Fibroblast of skin of left biceps (primary cell): ENCODE data around the gene FBXW7.

Source experiments
- DNase-seq, 2 experiments: peaks; one replicate each; pipeline ENCODE4 v3.0.0-alpha.2; 2013; ENCODE audit warnings: low read depth in 2 of 2

FBXW7 gene

DNA sequence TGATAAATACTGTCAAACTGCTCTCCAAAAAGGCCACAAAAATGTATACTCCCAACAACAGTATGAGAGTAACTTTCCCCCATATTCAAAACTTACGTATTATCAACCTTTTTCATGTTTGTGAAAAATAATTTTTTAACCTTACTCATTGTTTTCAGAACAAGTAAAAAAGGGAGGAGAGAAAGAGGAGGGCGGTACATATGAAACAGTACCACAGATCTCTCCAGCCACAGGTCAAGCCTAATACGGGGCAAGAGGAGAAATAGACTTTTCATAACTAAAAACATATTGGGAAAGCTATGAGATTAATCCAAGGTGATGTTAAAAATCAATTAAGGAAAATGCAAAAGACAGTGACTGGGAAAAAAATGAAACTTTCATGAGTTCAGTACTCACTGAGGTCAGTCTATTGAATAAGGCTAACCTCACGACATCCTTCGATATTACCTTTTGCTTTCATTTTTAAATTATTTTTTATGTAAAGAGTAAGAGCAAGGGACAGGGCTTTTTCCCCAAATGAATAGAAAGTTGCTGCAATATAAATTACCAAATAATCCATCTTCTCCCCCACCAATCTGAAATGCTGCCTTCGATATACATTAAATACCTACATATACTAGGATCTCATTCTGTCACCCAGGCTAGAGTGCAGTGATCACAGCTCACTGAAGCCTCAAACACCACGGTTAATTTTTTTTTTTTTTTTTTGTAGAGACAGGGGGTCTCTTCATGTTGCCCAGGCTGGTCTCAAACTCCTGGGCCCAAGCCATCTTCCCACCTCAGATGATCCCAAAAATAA, 25.3 kb downstream of the FBXW7 start:
- DNase-seq: no peak

DNA sequence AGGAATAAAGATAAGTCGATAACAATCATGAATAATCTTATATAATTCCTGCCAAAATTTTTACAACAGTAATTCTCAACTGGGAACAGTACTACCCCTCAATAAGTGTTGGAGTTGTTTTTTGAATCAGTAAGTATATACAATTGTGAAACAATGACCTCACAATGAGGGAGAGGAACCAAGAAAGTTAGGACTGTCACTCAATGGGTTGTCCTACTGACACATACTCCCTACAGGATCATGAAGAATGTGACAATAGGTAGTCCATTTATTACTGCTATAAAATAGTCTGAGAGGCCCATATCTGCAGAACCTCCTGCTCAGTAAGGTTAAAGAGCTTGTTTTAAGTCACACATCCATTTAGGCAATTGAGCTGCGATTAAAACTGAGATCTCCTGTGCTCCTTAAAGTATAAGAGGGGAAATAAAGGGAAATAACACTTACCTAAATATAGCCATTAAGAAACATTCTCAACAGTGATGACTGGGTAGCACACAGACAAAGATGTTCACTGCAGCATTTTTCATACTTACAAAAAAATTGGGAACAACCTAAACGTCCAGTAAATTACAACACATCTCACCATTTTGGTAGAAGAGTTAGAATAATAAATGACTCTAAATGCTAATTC, 26.2 kb downstream of the FBXW7 start:
- DNase-seq: no peak

GRCh38 chr4:152508818-152509217, 27.1 kb downstream of the FBXW7 start:
- no peak for DNase-seq

DNA sequence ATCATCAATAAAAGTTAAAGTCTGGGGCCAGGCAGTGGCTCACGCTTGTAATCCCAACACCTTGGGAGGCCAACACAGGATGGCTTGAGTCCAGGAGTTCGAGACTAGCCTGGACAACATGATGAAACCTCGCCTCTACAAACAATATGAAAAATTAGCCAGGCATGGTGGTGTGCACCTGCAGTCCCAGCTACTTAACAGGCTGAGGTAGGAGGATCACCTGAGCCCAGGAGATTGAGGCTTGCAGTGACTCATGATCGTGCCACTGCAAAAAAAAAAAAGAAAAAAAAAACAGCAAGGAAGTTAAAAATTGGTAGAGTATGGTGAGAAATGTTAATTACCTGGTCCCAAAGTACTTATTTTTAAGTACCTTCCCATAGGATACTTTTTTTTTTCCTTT, 27.5 kb downstream of the FBXW7 start:
- no peak for DNase-seq

DNA sequence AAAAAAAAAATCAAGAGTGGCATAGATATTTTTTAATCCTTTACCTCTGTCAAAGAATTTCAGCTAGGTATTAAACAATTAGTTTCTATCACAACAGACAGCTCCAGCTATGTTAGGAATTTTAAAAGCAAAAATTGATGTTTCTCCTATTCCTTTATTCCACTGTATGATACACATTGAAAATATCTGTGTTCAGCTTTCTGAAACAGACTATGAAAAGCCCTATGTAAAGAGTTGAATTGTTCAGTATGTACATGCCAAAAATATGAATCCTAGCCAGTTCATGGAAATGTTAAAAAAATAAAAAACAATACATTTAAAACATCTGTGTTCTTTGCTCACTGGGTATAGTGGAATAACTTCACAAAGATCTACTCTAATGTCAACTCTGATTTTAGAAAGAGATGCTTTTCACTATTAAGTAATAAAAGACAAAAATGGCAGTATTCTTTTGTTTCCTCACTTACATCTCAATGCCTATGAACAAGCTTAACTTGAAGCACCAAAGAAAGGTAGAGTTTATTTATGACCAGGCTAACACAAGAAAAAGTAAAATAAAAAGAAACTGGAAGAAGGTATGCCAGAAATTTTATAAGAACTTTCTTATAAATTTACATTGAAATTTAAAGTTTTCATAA, 32.1 kb downstream of the FBXW7 start:
- DNase-seq: peak in 1 of 2 experiments; percentile 19

DNA sequence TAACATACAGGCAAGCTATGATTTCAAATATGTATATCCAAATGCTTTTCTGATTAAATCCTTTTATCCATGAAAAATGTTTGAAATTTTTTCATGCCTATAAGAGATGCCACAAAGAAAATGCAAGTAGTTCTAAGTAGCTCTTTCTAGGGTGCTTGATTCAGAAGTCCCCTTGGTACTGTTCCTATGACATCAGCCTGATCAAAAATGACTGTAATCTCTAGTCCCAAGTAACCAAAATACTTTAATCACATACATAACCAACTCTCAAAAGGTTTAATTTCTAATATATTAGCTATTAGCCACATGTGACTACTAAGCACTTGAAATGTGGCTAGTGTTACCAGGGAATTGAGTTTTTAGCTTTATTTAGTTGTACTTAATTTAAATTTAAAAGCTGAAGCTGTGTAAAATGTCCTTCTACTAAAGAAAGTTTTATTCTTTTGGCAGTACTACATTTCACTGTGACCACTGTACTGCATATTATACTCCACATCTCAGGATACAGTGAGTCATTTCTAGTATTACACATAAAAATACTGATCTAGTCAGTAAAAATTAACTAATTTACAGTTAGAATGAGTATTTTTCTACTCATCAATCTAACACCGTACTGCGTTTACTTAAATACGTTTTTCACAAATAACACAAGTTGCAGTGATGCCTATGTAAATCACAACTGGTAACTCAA, 33.9 kb downstream of the FBXW7 start:
- no peak for DNase-seq

GRCh38 chr4:152500800-152501434, 35.0 kb downstream of the FBXW7 start:
- DNase-seq: peak; percentile 62 to 63

GRCh38 chr4:152500275-152500674, 35.6 kb downstream of the FBXW7 start:
- DNase-seq: no peak

- no peak for DNase-seq
These were observed 36.5 kb downstream of the FBXW7 start for GRCh38 chr4:152499344-152499743.

DNA sequence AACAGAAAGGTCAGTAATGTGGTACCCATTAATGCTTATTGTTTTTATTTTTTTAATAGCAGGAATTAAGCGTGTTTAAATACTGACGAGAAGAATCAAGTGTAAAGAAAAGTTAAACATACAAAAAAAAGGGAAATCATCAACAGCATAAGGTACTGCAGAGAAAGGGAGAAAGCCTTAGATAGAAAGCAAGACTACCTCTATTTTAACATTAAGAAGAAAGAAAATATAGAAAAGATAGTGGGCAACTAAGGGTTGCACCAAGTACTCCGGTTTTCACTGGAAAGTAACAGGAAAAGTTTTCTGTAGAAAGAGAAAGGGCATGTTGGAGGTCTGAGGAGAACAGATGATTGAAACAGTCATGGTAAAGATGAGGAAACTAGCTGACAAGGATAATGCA, 41.9 kb downstream of the FBXW7 start:
- DNase-seq: no peak

DNA sequence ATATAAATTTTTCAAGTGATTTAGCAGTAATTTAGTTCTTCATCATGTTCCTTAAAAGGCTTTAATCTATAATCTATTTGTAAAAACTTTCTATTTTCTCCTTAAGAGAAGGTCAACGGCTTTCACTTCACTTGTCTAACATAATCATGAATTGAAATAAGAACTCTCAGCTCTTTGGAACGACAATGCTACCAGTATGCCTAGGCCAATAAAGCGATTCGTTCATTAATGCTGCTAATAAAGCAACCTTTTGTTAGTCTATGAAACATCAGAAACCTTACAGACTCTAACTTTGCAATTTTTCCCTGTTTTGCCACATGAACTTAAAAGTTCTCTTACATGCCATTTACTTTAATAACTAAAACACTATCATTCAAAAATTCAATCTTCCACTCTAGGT, 47.6 kb downstream of the FBXW7 start:
- no peak for DNase-seq

DNA sequence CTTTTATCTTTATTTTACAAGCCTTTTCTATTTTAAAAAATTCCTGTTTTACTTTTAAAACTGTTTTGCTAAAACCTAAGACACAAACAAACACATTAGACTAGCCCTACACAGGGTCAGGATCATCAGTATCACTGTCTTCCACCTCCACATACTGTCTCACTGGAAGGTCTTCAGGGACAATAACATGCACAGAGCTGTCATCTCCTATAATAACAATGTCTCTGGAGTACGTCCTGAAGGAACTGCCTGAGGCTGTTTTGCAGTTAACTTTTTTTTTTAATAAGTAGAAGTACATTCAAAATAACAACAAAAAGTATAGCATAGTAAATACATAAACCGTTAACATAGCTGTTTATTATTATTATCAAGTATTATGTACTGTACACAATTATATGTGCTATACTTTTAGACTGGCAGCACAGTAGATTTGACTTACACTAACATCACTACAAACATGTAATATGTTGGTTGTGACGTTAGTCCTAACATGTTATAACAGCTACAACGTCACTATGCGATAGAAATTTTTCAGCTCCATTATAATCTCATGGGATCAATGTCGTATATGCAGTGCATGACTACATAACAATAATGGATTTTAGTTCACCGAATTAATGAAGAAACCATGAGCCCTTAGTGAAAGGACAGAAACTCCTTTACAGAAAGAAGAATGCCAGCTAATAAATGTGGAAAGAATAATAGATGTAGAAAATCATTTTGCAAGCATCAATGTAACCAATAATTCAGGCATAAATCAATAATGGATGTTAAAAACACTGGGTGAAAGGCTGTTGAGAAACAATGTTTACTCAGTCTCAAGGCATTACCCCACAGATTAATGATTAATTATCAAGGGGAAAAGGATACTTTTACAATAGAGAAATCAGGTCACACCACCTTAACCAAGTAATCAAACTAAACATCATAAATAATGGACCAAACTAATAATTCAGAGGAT, 49.2 kb downstream of the FBXW7 start:
- no peak for DNase-seq

- DNase-seq: peak in 1 of 2 experiments; percentile 13
These were observed 50.1 kb downstream of the FBXW7 start for GRCh38 chr4:152485726-152486276.

GRCh38 chr4:152482211-152482610, 53.7 kb downstream of the FBXW7 start:
- no peak for DNase-seq

DNA sequence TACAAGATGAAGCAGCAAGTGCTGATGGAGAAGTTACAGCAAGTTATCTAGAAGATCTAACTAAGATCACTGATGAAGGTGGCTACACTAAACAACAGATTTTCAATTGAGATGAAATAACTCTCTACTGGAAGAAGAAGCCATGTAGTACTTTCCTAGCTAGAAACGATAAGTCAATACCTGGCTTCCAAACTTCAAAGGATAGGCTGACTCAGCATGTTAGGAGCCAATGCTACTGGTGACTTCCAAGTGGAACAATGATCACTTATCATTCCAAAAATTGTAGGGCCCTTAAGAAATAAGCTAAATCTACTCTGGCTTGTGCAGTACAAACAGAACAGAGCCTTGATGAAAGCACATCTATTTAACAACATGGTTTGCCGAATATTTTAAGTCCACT, 55.0 kb downstream of the FBXW7 start:
- DNase-seq: no peak

DNA sequence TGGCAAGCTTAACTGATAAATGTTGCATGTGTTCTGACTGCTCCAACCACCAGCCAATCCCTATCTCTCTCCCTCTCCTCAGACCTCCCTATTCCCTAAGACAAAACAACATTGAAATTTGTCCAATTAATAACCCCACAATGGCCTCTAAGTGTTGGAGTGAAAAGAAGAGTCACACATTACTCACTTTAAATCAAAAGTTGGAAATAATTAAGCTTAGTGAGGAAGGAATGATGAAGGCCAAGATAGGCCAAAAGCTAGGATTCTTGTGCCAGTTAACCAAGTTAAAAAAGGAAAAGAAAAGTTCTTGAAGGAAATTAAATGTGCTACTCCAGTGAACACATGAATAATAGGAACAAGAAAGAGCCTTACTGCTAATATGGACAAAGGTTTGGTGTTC, 55.6 kb downstream of the FBXW7 start:
- DNase-seq: no peak

- DNase-seq: peak in 1 of 2 experiments; percentile 10
These were observed 56.4 kb downstream of the FBXW7 start for GRCh38 chr4:152479428-152480026.

DNA sequence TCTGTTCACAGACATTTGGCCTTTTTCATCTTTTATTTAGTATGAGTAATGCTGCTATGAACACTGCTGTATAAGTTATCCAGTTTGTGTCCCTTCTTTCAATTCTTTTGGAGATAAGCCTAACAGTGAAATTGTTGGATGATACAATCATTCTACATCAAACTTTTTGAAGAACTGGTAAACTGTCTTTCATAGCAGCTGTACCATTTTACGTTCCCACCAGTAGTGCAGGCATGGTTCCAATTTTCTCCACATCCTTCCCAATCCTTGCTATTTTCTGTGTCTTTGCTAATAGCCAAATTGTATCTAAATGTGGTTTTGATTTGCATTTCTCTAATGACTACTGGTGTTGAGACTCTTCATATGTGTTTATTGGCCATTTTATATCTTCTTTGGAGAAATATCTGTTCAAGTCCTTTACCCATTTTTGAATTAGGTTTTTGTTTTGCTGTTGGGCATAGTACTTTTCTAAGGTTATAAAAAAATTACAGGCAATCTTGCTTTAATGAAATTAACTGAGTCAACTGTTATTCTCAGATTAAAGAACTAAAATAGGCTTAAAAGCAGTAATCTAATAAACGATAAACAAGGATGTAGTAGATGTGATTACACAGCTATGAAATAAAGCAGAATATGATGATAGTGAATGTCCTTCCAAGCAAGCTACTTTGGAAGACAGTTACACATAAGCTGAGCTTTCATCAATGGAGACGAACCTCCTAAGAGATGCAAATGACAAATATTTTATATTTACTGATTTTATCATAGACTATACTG, 57.2 kb downstream of the FBXW7 start:
- DNase-seq: peak; percentile 45 to 51

DNA sequence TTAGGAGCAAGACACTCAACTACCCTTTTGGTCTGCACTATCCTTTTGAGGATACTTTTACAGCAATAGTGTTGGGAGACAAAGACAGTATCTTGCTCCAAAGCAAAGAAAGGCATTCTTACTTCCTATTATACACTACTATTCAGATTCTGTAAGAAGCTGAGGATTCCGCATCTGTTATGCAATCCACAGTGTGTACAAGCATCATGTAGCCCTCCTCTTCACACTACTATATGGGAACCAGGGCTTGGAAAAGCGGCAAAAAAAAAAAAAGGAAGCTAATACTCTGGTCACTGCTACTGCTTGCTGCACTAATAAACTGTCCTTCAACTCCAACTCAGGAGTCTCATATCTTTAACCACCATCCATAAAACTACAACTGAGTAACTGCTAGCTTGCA, 59.1 kb downstream of the FBXW7 start:
- DNase-seq: no peak
